ENCODE measurements around the gene KIF18A.

Gene KIF18A

GRCh38 chr11:28009996-28010395 is 98.0 kb downstream of the KIF18A start:
- no peak for DNase-seq (ENCODE audit: low read depth, low spot score)
- POLR2A ChIA-PET = no interaction called here
- CTCF ChIA-PET = no interaction called here
- H3K4me3 ChIP-seq (ENCODE audit: low read depth, low read length) = no peak overlapping the region
- no peak for TF ChIP-seq CTCF (IDR thresholded peaks at IDR 0.05; ENCODE audit: insufficient read depth, low read length, missing control alignments)

- TF ChIP-seq CTCF (IDR thresholded peaks at IDR 0.05; ENCODE audit: insufficient read depth, low read length, missing control alignments) = no peak
- H3K4me3 ChIP-seq (ENCODE audit: low read depth, low read length) = no peak overlapping the region
- POLR2A ChIA-PET = no interaction called here
- CTCF ChIA-PET = no interaction called here
- peak; percentile 23 for DNase-seq (ENCODE audit: low read depth, low spot score)
Observed at GRCh38 chr11:28009388-28009787, 98.6 kb downstream of the KIF18A start.

- no peak overlapping the region for H3K4me3 ChIP-seq (ENCODE audit: low read depth, low read length)
- POLR2A ChIA-PET = no interaction called here
- no peak for TF ChIP-seq CTCF (IDR thresholded peaks at IDR 0.05; ENCODE audit: insufficient read depth, low read length, missing control alignments)
- no peak for DNase-seq (ENCODE audit: low read depth, low spot score)
- CTCF ChIA-PET = no interaction called here
Observed at GRCh38 chr11:28003615-28004014, 104.3 kb downstream of the KIF18A start.

GRCh38 chr11:27998552-27998951 is 109.4 kb downstream of the KIF18A start:
- POLR2A ChIA-PET = no interaction called here
- TF ChIP-seq CTCF (IDR thresholded peaks at IDR 0.05; ENCODE audit: insufficient read depth, low read length, missing control alignments) = no peak
- no peak overlapping the region for H3K4me3 ChIP-seq (ENCODE audit: low read depth, low read length)
- CTCF ChIA-PET = no interaction called here
- DNase-seq (ENCODE audit: low read depth, low spot score) = no peak

GRCh38 chr11:27997344-27997743 is 110.6 kb downstream of the KIF18A start:
- ChIA-PET CTCF (no interaction called here), POLR2A (no interaction called here)
- no peak for DNase-seq (ENCODE audit: low read depth, low spot score)
- no peak overlapping the region for H3K4me3 ChIP-seq (ENCODE audit: low read depth, low read length)
- TF ChIP-seq CTCF (IDR thresholded peaks at IDR 0.05; ENCODE audit: insufficient read depth, low read length, missing control alignments) = no peak

- POLR2A ChIA-PET = no interaction called here
- DNase-seq (ENCODE audit: low read depth, low spot score) = no peak
- no peak overlapping the region for H3K4me3 ChIP-seq (ENCODE audit: low read depth, low read length)
- CTCF ChIA-PET = interaction anchor here (0.9 kb wide), 1 partner anchor 63 kb away, joined by 3 read pairs; no protein-coding TSS in a partner anchor
- no peak for TF ChIP-seq CTCF (IDR thresholded peaks at IDR 0.05; ENCODE audit: insufficient read depth, low read length, missing control alignments)
Observed at GRCh38 chr11:27996066-27996465, 111.9 kb downstream of the KIF18A start.
